Ammon's horn (tissue), 1 donor: ENCODE results near the gene OSBPL3.

Experiments used
- DNase-seq: peaks from one replicate; pipeline ENCODE4 v3.0.0-alpha.2; 2016; ENCODE audit warnings: low spot score

The OSBPL3 gene

GRCh38 chr7:24862461-24862860, 117.5 kb downstream of the OSBPL3 start:
- DNase-seq, result no peak

- no peak for DNase-seq
These were observed 118.6 kb downstream of the OSBPL3 start for GRCh38 chr7:24861336-24861735.

- no peak for DNase-seq
These were observed 119.4 kb downstream of the OSBPL3 start for GRCh38 chr7:24860611-24861010.

GRCh38 chr7:24858108-24858977, 121.6 kb downstream of the OSBPL3 start:
- no peak for DNase-seq

- DNase-seq, result no peak
These were observed 122.4 kb downstream of the OSBPL3 start for GRCh38 chr7:24857623-24858022.

GRCh38 chr7:24854866-24855265, 125.1 kb downstream of the OSBPL3 start:
- no peak for DNase-seq

- no peak for DNase-seq
These were observed 128.2 kb downstream of the OSBPL3 start for GRCh38 chr7:24851786-24852185.

- no peak for DNase-seq
These were observed 131.1 kb downstream of the OSBPL3 start for GRCh38 chr7:24848878-24849277.

GRCh38 chr7:24847754-24848153, 132.2 kb downstream of the OSBPL3 start:
- no peak for DNase-seq

- no peak for DNase-seq
These were observed 136.1 kb downstream of the OSBPL3 start for GRCh38 chr7:24843821-24844434.

- no peak for DNase-seq
These were observed 137.3 kb downstream of the OSBPL3 start for GRCh38 chr7:24842449-24843241.

GRCh38 chr7:24842029-24842428, 137.9 kb downstream of the OSBPL3 start:
- DNase-seq, result no peak

- DNase-seq, result no peak
These were observed 139.4 kb downstream of the OSBPL3 start for GRCh38 chr7:24840563-24840962.

GRCh38 chr7:24836084-24836483, 143.9 kb downstream of the OSBPL3 start:
- no peak for DNase-seq

- DNase-seq, result no peak
These were observed 144.3 kb downstream of the OSBPL3 start for GRCh38 chr7:24835643-24836042.

GRCh38 chr7:24834128-24834798, 145.7 kb downstream of the OSBPL3 start:
- peak; percentile 72 for DNase-seq

GRCh38 chr7:24833549-24833948, 146.4 kb downstream of the OSBPL3 start:
- no peak for DNase-seq

GRCh38 chr7:24831240-24831639, 148.7 kb downstream of the OSBPL3 start:
- no peak for DNase-seq

- no peak for DNase-seq
These were observed 149.4 kb downstream of the OSBPL3 start for GRCh38 chr7:24830440-24831050.

GRCh38 chr7:24829787-24830186, 150.2 kb downstream of the OSBPL3 start:
- DNase-seq, result no peak

- DNase-seq, result peak; percentile 54
These were observed 150.9 kb downstream of the OSBPL3 start for GRCh38 chr7:24828891-24829661.
